Measurements from ENCODE around the gene SCN1B.
A peak's percentile ranks its signal among the peaks of the same experiment; 100 is the strongest.
"Not testable (repeated sequence)": the region's sequence is repeated elsewhere in the genome, so short reads cannot be mapped to it uniquely, and the experiment has no call there.

Gene SCN1B

GRCh38 chr19:35030257-35031071, at the start of gene SCN1B:
Gene SCN1B, plus strand, starts transcription at chr19:35030470. Its CDS starts 351 bp downstream, at chr19:35030821.
- DNase-seq: peak; percentile 68

DNA sequence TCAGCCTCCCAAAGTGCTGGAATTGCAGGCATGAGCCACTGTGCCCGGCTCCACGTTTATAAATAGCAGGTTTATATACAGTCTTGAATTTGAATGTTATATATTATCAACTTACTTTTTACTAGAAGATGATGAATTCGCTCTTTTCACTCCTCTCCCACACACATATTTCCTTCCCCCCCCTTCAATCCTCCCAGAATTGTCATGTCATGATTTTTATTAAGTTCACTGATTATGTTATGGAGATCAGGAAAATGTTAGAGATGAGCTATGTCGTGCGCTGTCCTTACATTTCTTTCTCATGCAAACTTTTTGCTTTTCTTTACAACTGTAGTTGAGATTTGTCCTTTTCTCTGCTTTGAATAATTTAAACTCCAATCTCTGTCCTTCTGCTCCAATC, 48.0 kb upstream of the SCN1B start:
- DNase-seq: no peak

GRCh38 chr19:34983786-34984185, 46.5 kb upstream of the SCN1B start:
- no peak for DNase-seq

DNA sequence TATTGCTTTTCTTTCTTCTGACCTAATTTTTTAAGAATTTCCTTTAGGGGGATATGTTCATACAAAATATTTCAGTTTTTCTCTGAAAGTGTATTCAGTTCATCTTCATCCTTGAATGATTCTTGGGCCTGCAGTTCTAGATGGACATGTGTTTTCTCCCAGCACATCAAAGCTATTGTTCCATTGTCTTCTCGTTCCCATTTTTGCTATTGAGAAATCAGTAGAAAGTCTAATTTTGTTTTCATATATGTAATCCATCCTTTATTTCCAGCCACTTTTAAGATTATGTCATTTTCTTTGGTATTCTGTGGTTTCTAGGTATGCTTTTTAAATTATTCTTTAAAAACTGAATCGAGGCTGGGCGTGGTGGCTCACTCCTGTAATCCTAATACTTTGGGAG, 46.0 kb upstream of the SCN1B start:
- DNase-seq: no peak

DNA sequence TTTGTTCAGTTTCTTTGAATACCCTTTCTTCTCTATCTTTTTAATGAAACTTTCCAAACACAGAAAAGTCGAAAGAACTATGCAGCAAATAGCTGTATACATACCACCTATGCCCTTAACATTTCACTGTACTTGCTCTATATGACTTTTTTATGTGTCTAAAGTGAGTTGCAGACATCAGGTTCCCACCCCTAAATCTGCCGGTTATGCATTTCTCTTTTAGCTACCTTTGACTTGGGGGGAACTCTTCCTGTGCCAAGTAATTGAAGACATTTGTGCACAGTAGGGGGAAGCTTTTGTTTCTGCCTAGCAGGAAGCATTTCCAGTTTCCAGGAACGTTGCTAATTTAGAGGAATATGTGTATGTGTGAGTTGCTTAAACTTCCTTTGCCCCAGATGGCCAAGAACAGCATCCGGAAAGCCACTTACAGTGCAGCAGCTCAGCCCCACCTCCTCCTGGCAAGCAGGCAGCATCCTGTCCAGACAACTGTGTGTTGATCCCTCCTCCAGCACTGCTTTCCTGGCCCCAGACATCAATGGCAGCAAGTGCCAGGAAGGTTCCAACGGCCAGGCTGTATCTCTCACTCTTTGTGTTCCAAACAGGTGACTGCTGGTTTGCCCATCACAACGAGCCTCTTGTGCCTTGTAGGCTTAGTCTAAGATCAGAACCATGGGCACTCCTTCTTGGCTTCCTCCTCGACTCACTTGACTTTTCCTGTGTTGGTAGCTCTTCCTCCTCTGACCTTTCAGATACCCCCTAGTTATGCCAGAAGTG, 44.8 kb upstream of the SCN1B start:
- no peak for DNase-seq

DNA sequence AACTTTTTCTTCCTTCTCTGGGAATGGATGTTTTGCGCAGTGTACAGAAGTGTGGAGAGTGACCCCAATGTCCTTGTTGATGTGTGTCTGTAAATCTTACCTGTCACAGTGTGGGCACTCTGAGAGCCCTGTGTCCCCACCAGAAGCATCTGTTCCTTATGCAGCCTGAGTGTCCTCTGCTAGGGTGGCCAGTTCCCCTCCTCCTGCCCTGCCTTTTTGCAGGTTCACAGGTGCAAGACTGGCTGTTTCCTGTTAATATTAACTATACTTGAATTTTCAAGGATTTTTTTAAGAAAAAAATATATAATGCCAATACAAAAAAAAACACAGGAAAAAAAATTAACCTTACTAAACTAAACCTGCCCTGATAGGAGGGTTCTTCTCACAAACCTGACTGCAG, 42.2 kb upstream of the SCN1B start:
- no peak for DNase-seq

DNA sequence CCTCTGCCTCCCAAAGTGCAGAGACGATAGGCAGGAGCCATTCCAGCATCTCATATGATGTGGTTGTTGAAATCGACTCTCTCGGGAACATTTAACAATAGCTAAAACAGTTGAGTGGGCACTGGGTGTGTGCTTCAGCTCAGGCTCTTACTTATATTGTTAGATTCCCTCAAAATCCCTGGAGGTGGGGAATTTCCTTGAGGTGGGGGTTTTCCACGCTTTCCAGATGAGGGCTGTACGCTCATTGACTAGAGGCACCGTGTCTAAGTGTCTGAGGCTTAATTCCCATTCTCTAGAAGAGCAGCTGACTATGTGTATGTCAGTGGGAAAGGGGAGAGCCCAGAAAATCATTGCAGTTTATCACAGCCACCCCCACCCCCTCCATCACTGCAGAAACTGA, 41.0 kb upstream of the SCN1B start:
- no peak for DNase-seq

DNA sequence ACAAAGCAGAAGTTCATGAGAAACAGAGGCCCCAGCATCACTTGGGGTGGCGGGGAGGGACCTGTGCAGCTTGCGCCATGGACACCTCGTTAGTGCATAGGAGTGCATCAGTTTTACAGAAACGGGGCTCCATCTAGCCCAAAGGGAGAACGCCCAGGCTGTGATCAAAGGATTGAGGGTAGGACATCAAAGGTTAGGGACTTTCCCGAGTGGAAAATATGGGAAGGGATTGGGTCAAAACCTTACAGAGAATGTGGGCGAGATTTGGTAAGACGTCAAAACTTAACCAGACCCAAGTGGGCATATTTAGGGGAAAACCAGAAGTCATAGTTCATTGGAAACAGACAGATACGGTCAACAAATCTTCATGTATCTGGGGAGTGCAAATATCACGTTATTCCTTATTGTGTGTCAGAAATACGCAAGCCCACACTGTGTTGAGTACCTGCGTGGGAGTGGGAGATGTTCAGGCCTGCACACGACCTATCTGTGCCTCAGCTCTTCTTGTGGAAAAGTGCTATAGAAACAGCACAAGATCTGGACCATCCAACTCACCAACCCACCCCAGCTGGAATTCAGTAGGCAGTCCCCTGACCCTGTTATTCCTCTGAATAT, 39.6 kb upstream of the SCN1B start:
- no peak for DNase-seq

DNA sequence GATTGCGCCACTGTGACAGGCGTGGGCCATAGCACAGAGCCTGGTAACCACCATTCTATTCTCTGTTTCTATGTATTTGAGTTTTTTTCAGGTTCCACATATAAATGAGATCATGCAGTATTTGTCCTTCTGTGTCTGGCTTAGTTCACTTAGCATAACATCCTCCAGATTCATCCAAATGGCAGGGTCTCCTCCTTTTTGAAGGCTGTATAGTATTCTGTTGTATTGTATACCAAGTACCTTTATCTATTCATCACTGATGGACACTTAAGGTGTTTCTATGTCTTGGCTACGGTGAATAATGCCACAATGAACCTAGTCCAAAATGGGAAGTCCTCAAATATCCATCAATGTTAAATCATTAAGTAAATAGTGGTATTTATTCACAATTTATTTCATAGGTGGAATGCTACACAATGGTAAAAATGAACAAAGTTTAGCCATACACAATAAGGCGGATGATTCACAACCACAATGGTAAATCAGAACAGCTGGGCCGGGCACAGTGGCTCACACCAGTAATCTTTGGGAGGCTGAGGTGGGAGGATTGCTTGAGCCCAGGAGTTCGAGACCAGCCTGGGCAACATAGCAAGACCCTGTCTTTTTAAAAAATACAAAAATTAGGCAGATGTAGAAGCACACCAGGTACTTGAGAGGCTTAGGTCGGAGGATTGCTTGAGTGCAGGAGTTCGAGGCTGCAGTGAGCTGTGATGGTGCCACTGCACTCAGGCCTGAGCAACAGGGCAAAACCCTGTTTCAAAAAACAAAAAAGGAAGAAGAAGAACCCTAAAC, 38.5 kb upstream of the SCN1B start:
- DNase-seq: no peak

DNA sequence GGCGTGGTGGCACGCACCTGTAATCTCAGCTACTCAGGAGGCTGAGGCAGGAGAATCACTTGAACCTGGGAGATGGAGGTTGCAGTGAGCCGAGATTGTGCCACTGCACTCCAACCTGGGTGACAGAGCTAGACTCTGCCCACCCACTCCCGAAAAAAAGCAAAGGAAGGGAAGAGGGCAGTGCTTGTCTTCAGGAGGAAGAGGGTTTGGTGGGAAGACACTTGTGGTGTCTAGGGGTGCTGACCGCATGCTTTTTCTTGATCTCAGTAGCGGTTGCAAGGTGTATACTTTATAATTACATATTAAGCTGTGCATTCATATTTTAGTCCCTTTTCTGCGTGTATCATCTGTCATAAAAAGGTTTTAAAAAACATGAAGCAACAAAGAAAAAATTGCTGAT, 37.7 kb upstream of the SCN1B start:
- DNase-seq: not testable (repeated sequence)

GRCh38 chr19:34994286-34994642, 36.0 kb upstream of the SCN1B start:
- no peak for DNase-seq

GRCh38 chr19:34994643-34995541, 35.4 kb upstream of the SCN1B start:
- DNase-seq: no peak

DNA sequence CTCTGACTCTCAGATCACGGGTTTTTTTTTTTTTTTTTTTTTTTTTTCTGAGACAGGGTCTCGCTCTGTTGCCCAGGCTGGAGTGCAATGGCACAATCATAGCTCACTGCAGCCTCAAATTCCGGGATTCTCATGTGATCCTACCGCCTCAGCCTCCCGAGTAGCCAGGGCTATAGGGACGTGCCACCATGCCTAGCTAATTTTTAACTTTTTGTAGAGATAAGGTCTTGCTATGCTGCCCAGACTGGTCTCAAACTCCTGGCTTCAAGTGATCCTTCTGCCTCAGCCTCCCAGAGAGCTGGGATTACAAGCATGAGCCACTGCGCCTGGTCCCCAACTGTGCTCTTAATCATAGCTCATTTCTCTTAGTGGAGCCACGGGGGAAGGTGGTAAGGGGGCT, 34.7 kb upstream of the SCN1B start:
- no peak for DNase-seq

DNA sequence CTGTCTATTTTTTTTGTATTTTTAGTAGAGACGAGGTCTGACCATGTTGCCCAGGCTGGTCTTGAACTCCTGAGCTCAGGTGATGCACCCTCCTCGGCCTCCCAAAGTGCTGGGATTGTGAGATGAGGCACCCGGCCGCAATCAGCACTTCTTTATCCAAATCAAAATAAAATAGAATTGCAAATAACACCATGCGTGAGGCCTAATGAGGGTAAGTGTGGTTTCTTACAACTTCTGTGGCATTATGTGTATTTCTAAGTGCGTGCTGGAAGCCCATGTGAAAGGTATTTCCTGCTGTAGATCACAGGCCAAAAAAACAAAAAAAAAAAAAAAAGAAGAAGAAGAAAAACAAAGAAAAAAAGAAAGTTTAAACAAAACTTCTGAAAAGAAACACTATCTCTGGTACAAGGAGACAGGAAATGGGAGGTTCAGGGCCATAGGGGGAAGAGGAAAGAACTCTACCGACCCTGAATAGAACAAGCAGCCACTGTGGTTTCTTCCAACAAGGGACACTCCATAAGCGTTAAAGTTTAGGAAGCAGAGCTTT, 33.1 kb upstream of the SCN1B start:
- no peak for DNase-seq

- DNase-seq: not testable (repeated sequence)
Measured at GRCh38 chr19:34998224-34998623, 32.0 kb upstream of the SCN1B start.

GRCh38 chr19:34998777-34999497, 31.3 kb upstream of the SCN1B start:
- DNase-seq: no peak

DNA sequence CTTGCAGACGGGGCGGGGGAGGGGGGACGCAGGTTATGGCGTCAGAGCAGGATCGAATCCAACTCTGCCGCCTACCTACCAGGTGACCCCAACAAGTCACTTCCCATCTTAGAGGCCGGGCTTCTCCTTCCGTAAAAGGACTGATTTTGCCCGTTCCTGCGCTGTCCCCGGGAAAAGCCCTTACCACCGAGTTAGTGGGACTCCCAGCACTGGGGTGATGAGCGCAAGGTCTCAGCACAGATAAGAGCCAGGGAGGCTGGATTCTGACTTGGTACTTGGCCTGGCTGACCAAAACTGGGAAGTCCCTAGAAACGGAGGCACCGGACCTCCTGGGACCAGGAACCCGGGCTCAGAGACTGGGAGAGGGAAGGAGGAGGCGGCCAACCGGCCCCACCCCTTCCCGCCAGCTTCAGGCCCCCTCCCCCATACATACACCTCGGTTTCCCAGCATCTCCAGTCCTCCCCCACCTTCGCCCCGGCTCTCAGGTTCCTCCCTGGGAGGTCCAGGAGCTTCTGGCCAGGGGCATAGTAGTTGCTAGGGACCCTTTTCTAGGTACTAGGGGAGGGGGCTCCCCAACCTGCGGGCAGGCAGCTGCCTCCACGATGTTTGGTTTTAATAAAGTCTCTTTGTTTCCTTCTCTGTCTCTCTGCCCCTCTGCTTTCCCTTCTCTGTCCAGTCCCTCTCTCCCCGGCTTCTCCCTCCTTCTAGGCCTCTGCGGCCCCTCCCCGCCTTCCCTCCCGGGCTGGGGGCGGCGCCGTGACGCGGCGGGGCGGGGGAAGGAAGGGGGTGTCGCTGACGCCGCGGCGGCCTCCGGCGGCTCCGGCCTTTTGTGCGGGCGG, 30.6 kb upstream of the SCN1B start, which contains the start of gene GRAMD1A:
Gene GRAMD1A, plus strand, starts transcription at position 826 of the 840 bp plus-strand sequence. CDS start 156 bp downstream, outside the sequence.
- peak; percentile 92 for DNase-seq

DNA sequence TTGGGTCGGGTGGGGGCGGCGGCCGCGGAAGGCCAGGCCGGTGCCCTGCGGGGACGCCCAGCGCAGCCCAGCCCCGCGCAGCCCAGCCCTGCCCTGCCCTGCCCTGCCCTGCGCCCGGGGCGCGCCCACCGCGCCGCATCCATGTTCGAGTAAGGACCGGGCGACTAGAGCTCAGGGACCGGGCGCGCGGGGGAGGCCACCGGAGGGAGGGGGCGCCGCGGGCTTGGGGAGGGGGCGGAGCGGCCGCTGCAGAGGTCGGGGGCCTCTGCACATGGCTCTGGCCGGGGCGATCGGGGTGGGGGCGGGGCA, 30.0 kb upstream of the SCN1B start:
- no peak for DNase-seq

DNA sequence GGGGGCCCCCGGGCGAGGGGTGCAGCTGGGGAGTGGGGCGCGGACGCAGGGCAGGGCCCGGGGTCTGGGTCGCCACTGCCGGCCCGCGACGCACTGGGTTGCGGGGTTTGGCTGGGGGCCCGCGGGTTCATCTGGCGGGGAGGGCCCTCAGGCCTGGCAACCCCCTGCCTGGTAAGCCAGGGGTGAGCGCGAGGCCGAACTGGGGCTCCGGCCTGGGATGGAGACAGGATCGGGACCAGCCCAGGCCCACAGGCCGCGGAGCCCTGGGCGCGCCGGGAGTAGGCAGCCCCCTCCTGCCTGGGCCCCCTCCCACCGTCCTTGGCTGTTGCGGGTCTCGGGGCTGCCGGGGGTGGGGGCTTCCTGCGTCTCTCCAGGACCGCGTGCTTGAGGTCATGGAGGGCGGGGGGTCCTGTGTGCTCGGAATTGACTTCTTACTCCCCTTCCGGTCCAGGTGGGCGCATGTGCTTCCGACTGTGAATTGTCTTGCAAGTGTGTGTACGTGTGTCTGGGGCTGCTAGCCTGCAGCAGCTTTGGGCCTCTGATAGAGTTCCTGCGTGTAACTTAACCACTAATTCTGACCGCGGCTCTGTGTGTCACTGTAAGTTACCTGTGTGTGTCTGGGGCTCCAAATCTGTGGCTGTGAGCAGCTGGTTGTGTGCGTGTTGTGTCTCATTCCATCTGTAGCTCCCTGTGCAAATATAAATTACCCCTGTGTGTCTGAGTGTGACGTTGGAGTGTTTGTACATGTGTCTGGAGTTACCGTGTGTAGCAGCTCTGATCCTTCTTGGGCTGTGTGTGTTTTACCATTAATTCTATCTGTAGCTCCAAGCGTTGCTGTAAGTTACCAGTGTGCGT, 29.4 kb upstream of the SCN1B start:
- DNase-seq: peak; percentile 44

Data from NCI-H345 (cell line).